Islet precursor cell (in vitro differentiated cells): Measurements from ENCODE around the gene HIVEP2.

Experiments used
- DNase-seq: peaks from one replicate; pipeline ENCODE4 v3.0.0-alpha.2; 2018

The HIVEP2 gene

GRCh38 chr6:142725024-142725770 is 219.8 kb downstream of the HIVEP2 start:
- DNase-seq: peak; percentile 85

GRCh38 chr6:142722841-142723240 is 222.1 kb downstream of the HIVEP2 start:
- DNase-seq: no peak

GRCh38 chr6:142722012-142722411 is 223.0 kb downstream of the HIVEP2 start:
- no peak for DNase-seq

- no peak for DNase-seq
Measured at GRCh38 chr6:142721215-142721920, 223.6 kb downstream of the HIVEP2 start.

- DNase-seq: no peak
Measured at GRCh38 chr6:142718667-142719191, 226.2 kb downstream of the HIVEP2 start.

- no peak for DNase-seq
Measured at GRCh38 chr6:142716097-142716496, 228.9 kb downstream of the HIVEP2 start.

- DNase-seq: no peak
Measured at GRCh38 chr6:142714951-142715785, 229.8 kb downstream of the HIVEP2 start.

GRCh38 chr6:142713959-142714358 is 231.0 kb downstream of the HIVEP2 start:
- no peak for DNase-seq

- DNase-seq: no peak
Measured at GRCh38 chr6:142712231-142712630, 232.7 kb downstream of the HIVEP2 start.

- no peak for DNase-seq
Measured at GRCh38 chr6:142708651-142709050, 236.3 kb downstream of the HIVEP2 start.

GRCh38 chr6:142707255-142707654 is 237.7 kb downstream of the HIVEP2 start:
- no peak for DNase-seq

- DNase-seq: no peak
Measured at GRCh38 chr6:142706210-142706609, 238.8 kb downstream of the HIVEP2 start.

GRCh38 chr6:142705054-142705453 is 239.9 kb downstream of the HIVEP2 start:
- DNase-seq: no peak

- DNase-seq: no peak
Measured at GRCh38 chr6:142702501-142703460, 242.2 kb downstream of the HIVEP2 start.
